Left hindlimb (tissue), 1 donor: ENCODE results near the gene EVL.
"Not testable (repeated sequence)": the region's sequence is repeated elsewhere in the genome, so short reads cannot be mapped to it uniquely, and the experiment has no call there.

Source experiments
- DNase-seq: peaks from one replicate; pipeline ENCODE4 v3.0.0-alpha.2; 2018

Gene EVL

DNA sequence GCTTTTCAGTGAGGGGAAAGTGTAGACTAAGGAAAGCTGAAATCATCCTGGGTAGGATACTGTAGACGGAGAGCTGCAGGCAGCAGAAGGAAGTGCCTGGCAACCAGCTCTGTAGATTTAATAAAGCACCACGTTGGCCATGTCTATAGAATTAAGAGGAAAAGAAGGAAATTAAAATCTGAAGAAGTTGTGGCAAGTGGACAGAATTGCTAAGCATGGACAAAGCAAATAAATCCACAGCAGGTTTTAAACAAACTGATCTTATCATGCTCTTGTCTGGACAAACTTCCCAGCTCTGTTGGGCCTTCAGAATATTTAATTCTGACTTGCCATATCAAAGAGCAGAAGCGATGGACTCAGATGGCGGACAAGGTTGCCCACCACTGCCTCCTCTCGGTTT lies 27.2 kb upstream of the EVL start:
- DNase-seq: no peak

DNA sequence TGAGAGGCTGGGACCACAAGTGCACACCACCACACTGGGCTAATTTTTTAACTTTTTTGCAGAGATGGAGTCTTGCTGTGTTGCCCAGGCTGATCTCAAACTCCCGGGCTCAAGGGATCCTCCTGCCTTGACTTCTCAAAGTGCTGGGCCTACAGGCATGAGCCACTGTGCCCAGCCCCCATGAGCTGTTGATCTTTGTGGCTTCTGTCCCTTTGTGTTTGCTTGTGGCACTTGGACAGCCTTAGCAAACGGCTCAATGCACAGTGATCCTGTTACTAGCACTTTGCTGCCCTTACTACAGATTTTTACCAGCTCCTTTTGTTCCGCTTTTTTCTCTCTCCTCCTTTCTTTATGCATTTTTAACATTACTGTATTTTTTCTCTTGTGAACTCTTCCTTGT lies 25.3 kb upstream of the EVL start:
- no peak for DNase-seq

GRCh38 chr14:100041271-100041670 lies 24.0 kb upstream of the EVL start:
- DNase-seq: no peak

GRCh38 chr14:100042286-100042685 lies 22.9 kb upstream of the EVL start:
- DNase-seq: no peak

DNA sequence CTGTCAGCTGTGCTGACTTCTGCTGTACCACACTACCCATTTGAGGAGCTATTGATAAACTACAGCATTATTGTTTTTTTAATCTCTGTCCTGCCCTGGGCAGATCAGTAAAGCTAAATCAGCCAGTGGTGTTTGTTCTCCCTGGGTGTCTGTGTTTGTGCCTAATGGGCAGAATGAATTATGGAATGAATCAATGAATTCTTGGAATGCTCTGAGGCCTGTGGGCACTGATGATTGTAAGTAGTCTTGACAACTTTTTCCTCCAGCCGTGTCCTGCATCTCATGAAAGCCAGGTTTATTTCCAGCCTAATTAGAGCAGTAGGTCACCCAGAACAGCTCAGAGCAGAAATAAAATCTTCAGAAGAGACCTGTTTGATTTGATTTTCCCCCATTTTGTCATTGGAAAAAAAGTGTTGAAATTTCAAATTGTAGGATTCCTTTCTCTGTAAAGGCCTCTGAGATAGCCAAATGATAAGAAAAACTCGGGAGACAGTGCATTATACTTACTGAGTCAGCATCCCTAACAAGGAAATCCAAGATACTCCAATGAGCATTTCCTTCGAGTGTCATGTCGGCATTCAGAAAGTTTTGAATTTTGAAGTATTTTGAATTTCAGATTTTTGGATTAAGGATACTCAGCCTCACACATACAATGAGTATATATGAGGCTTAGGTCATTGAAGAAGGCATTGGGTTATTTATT lies 19.4 kb upstream of the EVL start:
- DNase-seq: no peak

DNA sequence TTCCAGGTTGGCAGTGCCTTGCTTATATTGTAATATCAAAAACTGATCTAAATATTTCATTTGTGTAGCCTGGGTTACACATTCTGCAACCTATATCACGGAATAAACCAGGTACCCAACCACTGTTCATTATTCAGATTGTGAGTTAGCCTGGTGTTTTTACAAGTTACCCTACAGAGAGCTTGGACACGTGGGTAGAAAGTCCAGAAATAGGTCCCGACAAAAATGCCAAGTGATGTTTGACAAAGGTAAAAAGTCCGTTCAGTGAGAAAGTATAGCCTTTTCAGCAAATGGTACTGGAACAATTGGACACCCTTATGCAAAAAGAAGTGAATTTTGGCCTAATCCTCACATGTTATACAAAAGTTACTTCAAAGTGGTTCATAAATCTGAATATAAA lies 17.6 kb upstream of the EVL start:
- no peak for DNase-seq

DNA sequence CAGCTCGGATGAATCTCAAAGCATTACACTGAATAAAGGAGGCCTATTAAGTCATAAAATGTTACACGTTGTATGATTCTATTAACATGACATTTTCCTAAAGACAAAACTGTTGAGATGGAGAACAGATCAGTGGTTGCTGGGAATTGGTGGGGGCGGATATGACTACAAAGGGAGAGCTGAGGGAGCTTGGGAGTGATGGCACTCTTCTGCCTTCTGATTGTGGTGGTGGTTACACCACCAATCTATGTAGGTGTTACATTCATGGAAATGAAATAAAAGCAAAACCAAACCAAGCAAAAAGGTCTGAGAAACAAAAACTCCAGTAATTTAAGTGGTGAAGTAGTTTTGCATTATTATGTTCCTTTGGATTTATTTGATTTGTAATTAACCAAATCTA lies 16.4 kb upstream of the EVL start:
- DNase-seq: no peak

DNA sequence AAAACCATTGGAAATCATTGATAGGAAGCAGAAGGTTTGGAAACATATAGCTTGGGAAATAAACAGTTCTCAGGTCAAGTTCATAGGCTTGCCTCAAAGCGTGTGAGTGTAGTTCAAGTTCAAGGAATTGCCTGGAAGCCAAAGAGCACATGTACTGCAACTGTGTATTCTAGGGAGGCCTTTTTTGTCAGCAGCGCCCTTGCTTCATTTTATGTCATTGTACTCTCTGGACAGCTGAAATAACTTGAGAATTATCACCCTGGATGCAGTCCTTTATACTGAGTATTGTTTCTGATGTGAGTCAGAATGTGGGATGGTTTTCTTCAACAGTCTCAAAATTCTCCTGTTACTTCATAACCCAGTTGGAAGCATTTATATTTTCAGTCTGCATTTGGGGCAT lies 16.0 kb upstream of the EVL start:
- DNase-seq: no peak

- DNase-seq: no peak
Measured at GRCh38 chr14:100051103-100051502, 14.1 kb upstream of the EVL start.

GRCh38 chr14:100051543-100051942 lies 13.7 kb upstream of the EVL start:
- DNase-seq: no peak

DNA sequence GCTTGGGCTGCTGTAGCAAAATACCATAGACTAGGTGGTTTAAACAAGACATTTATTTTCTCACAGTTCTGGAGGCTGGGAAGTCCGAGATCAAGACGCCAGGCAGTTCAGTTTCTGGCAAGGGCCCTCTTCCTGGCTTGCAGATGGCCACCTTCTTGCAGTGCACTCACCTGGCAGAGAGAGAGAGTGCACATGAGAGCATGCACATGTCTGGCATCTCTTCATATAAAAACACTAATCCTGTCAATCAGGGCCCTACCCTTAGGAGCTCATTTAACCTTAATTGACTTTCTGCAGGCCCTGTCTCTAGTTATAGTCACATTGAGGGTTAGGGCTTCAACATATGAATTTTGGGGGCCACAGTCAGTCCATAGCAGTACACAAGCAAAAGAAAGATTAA lies 12.4 kb upstream of the EVL start:
- no peak for DNase-seq

- no peak for DNase-seq
Measured at GRCh38 chr14:100054316-100055075, 10.7 kb upstream of the EVL start.

GRCh38 chr14:100056431-100056830 lies 8.8 kb upstream of the EVL start:
- no peak for DNase-seq

- no peak for DNase-seq
Measured at GRCh38 chr14:100056964-100057795, 8.0 kb upstream of the EVL start.

- no peak for DNase-seq
Measured at GRCh38 chr14:100058777-100059437, 6.3 kb upstream of the EVL start.

DNA sequence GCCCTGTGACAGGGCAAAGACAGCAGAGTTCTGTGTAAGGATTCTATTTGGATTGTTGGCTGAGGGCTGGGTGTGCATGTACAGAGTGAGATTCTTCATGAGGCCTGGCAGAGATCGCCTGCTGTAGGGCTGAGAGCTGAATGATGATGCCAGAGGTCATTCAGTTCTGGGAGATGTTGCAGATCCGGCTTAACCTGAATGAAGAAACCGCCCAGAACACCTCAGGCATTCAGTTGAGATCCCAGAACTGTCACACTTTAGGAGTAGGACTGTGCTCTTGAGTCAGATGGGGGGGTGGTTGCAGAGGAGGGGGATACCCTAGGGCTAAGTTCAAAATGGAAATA lies 5.8 kb upstream of the EVL start:
- DNase-seq: no peak

DNA sequence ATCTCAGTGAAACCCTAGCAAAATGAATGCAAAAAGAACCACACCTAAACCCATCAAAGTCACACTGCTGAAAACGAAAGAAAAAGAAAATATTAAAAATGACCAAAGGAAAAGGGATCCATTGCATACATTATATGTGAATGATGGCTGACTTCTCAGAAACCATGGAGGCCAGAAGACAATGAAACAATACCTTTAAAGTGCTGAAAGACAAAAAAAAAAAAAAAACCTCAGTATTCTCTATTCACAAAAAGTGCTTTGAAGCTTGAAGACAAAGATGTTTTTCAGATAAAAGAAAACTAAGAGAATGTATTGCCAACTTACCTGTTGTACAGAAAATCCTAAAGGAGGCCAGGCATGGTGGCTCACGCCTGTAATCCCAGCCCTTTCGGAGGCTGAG lies 4.5 kb upstream of the EVL start:
- no peak for DNase-seq

DNA sequence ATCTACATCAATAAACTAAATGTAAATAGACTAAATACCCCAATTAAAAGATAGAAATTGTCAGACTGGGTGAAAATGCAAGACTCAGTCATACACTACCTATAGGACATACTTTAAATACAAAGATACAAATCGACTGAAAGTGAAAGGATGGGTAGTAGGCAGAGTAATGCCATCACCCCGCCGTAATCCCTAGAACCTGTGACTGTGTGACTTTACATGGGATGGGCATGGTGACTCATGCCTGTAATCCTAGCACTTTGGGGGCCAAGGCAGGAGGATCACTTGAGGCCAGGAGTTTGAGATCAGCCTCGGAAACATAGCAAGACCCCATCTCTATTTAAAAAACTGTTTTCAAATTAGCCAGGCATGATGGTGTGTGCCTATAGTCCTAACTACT lies 2.6 kb upstream of the EVL start:
- DNase-seq: no peak

GRCh38 chr14:100063314-100063941 lies 1.8 kb upstream of the EVL start:
- no peak for DNase-seq

DNA sequence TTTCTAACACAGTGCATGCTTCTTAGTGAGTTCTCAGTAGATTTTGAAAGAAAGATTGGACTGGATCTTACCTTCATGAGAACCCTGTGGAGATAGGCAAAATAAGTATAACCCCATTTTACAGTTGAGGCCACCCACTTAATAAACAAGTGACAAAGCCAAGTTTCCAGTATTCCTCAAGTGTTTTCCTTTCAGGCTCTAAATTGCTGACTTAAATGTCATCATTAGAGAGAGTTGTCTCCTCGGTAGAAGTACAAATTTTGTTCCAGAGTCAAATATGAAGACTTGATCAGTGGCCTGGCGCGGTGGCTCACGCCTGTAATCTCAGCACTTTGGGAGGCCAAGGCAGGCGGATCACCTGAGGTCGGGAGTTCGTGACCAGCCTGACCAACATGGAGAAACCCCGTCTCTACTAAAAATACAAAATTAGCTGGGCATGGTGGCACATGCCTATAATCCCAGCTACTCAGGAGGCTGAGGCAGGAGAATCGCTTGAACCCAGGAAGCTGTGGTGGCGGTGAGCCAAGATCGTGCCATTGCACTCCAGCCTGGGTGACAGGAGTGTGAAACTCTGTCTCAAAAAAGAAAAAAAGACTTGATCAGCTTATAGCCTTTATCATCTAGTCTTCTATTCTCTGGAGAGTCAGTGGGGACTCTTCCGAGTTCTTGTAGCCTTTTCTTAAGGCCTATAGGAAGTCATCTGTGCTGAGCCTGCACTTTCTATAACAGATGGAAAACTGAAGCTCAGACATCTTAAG lies 708 bp upstream of the EVL start:
- not testable (repeated sequence) for DNase-seq

- DNase-seq: no peak
Measured at GRCh38 chr14:100065942-100066574, 836 bp downstream of the EVL start.

DNA sequence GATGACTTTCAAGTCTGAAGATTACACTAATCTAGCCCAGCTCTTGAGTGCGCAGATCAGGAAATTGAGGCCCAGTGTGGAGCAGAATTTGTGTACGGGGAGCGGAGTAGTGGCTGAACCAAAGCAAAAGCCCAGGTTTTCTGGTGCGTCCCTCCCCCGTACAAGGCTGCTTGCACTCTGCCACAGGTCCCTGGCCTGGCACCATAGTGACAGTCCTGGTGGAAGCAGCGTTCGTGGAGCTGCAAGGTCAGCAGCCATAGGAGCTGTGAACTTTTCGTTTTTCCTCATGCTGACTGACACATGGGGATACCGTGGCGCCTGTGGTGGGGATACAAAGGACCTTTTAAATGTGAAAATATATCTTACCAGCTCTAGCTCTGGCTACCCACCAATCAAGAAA lies 1.7 kb downstream of the EVL start:
- DNase-seq: no peak
